A549 (cell line): Measurements from ENCODE around the gene FAM3C. TPM values are rescaled to one million over a fixed set of nuclear protein-coding genes. Genes with fewer than 3 reads are reported as not detected.

Experiments
- ATAC-seq, 2 experiments: fragments of 200-7000 bp in 1 of 2; fragments of >200 bp in 1 of 2; cut with Nextera tagmentation in 1 of 2; cut with Tn5 transposase in 1 of 2; 3 replicates each; pipeline versions ENCODE4 v1.8.0 to v1.9.1; 2018 to 2020; ENCODE audit warnings: mild to moderate bottlenecking in 1 of 2, moderate library complexity in 1 of 2
- CTCF ChIA-PET: fragments of 300-600 bp; sonication (Branson Sonifier 250); formaldehyde crosslinking; extraction: SDS; loops from one replicate; lab custom pipeline; 2021; ENCODE audit warnings: antibody characterized with exemption, inconsistent platforms; lab: Yijun Ruan, JAX
- POLR2A ChIA-PET: fragments of 350-600 bp; formaldehyde crosslinking; extraction: SDS; loops from one replicate; lab custom pipeline; 2021; ENCODE audit warnings: antibody characterized with exemption, inconsistent platforms; lab: Yijun Ruan, JAX
- DNase-seq, 2 experiments: peaks; one replicate each; pipeline versions ENCODE4 v3.0.0 to v3.0.0-alpha.2; 2011 to 2016; ENCODE audit warnings: low read depth in 1 of 2, low spot score in 1 of 2
- FAIRE-seq: peaks from 2 replicates; lab custom pipeline; 2011; peaks lifted over from hg19 to GRCh38; lab: Jason Lieb, UNC
- H3K27ac ChIP-seq, 2 experiments: fragments of >200 bp; sonication (Bioruptor Twin); formaldehyde crosslinking; 3 replicates each; pipeline ENCODE4 v1.5.1; 2016 to 2017
- H3K4me1 ChIP-seq: fragments of >200 bp; sonication (Bioruptor Twin); formaldehyde crosslinking; 3 replicates; pipeline ENCODE4 v1.6.1; 2016
- H3K4me2 ChIP-seq: fragments of >200 bp; sonication (Bioruptor Twin); formaldehyde crosslinking; 3 replicates; pipeline ENCODE4 v1.6.1; 2016
- H3K4me3 ChIP-seq: fragments of >200 bp; sonication (Bioruptor Twin); formaldehyde crosslinking; 3 replicates; pipeline ENCODE4 v1.5.1; 2016
- H3K9me3 ChIP-seq: fragments of >200 bp; sonication (Bioruptor Twin); formaldehyde crosslinking; 3 replicates; pipeline ENCODE4 v1.6.1; 2016
- CBX8 ChIP-seq: fragments of 200-600 bp; sonication (generic); IDR thresholded peaks from 2 replicates; pipeline ENCODE4 v1.6.1; 2016
- CHD4 ChIP-seq: fragments of 200-600 bp; sonication (generic); IDR thresholded peaks from 2 replicates; pipeline ENCODE4 v1.6.1; 2016; ENCODE audit warnings: antibody characterized with exemption, mild to moderate bottlenecking, borderline replicate concordance
- ESRRA ChIP-seq: fragments of 150-350 bp; IDR thresholded peaks from 2 replicates; pipeline ENCODE4 v1.6.1; 2014; ENCODE audit warnings: mild to moderate bottlenecking, low read length, borderline replicate concordance
- HOXA7 ChIP-seq: fragments of 250-450 bp; sonication (Bioruptor Pico); IDR thresholded peaks from 2 replicates; pipeline ENCODE4 v1.5.0; 2020; ENCODE audit warnings: mild to moderate bottlenecking, moderate library complexity
- HOXB5 ChIP-seq: fragments of 250-450 bp; sonication (Bioruptor Pico); IDR thresholded peaks from 2 replicates; pipeline ENCODE4 v1.5.0; 2020; ENCODE audit warnings: mild to moderate bottlenecking, moderate library complexity
- JUN ChIP-seq, 2 experiments: fragments of >200 bp; sonication (Bioruptor Twin); formaldehyde crosslinking; IDR thresholded peaks; 2 replicates in 1 of 2; 3 replicates in 1 of 2; pipeline ENCODE4 v1.6.1; 2016 to 2017
- KDM1A ChIP-seq: fragments of 200-600 bp; sonication (generic); IDR thresholded peaks from 2 replicates; pipeline ENCODE4 v1.6.1; 2016; ENCODE audit warnings: low read depth, mild to moderate bottlenecking
- KDM5A ChIP-seq: fragments of 200-600 bp; sonication (generic); IDR thresholded peaks from 2 replicates; pipeline ENCODE4 v1.6.1; 2016; ENCODE audit warnings: antibody characterized with exemption, mild to moderate bottlenecking
- MAZ ChIP-seq: fragments of 150-350 bp; IDR thresholded peaks from 2 replicates; pipeline ENCODE4 v1.6.1; 2014; ENCODE audit warnings: antibody characterized with exemption, low read depth, low read length, borderline replicate concordance
- TFCP2L1 ChIP-seq: fragments of 250-450 bp; sonication (Bioruptor Pico); IDR thresholded peaks from 2 replicates; pipeline ENCODE4 v1.5.0; 2021; ENCODE audit warnings: mild to moderate bottlenecking
- ZC3H11A ChIP-seq: fragments of 450-650 bp; IDR thresholded peaks from 2 replicates; pipeline ENCODE4 v1.6.1; 2014; ENCODE audit warnings: antibody characterized with exemption, mild to moderate bottlenecking
- ZFP36 ChIP-seq: fragments of 450-650 bp; IDR thresholded peaks from 2 replicates; pipeline ENCODE4 v1.6.1; 2014; ENCODE audit warnings: borderline replicate concordance; ENCODE audit not compliant: partially characterized antibody
- ZSCAN20 ChIP-seq: fragments of 250-450 bp; sonication (Bioruptor Pico); IDR thresholded peaks from 2 replicates; pipeline ENCODE4 v1.8.0; 2022; ENCODE audit warnings: mild to moderate bottlenecking, moderate library complexity
- WGBS: methylation state at CpG from one replicate; pipeline ENCODE4 v1.1.6; 2017; ENCODE audit errors: missing lambda C conversion rate; 5-methylcytosine and 5-hydroxymethylcytosine counted together
- polyA plus RNA-seq, 4 experiments: library from polyadenylated mRNA; depleted of rRNA in 3 of 4; stranded (reverse); fragments of >200 nt; fragmentation: RNase III in 1 of 4; extraction: RNeasy Plus Mini Kit Qiagen cat#74134 plus additional on column Dnase treatment in 1 of 4; gene quantifications; 2 replicates in 3 of 4; 3 replicates in 1 of 4; pipeline ENCODE4 v1.2.3, GENCODE V29; 2011 to 2017
- TF ChIP-seq, protein P1 (sequence below): IDR thresholded peaks from 2 replicates; pipeline ENCODE4 v1.6.1; 2012
- TF ChIP-seq, protein P2 (sequence below): fragments of 250-450 bp; sonication (Bioruptor Pico); IDR thresholded peaks from 2 replicates; pipeline ENCODE4 v1.5.0; 2021; ENCODE audit warnings: mild to moderate bottlenecking, moderate library complexity, borderline replicate concordance
- TF ChIP-seq, protein P3 (sequence below): fragments of >200 bp; sonication (Bioruptor Twin); formaldehyde crosslinking; IDR thresholded peaks from 3 replicates; pipeline ENCODE4 v1.6.1; 2016
- TF ChIP-seq, protein P4 (sequence below): fragments of 250-450 bp; sonication (Bioruptor Pico); IDR thresholded peaks from 2 replicates; pipeline ENCODE4 v1.5.0; 2020; ENCODE audit warnings: low read depth, mild to moderate bottlenecking, moderate library complexity
- TF ChIP-seq, protein P5 (sequence below): fragments of 200-600 bp; sonication (generic); IDR thresholded peaks from 2 replicates; pipeline ENCODE4 v1.6.1; 2016; ENCODE audit warnings: antibody characterized with exemption, mild to moderate bottlenecking, moderate library complexity
- TF ChIP-seq, protein P6 (sequence below): fragments of 150-350 bp; IDR thresholded peaks from 2 replicates; pipeline ENCODE4 v1.6.1; 2014; ENCODE audit warnings: low read depth, mild to moderate bottlenecking, low read length
- TF ChIP-seq, protein P7 (sequence below): IDR thresholded peaks from 2 replicates; pipeline ENCODE4 v1.6.1; 2012
- TF ChIP-seq, protein P8 (sequence below): fragments of >200 bp; sonication (Bioruptor Twin); formaldehyde crosslinking; IDR thresholded peaks from 3 replicates; pipeline ENCODE4 v1.5.1; 2016
- TF ChIP-seq, protein P9 (sequence below): fragments of 450-650 bp; IDR thresholded peaks from 2 replicates; pipeline ENCODE4 v1.6.1; 2014; ENCODE audit warnings: antibody characterized with exemption

FAM3C gene
- polyA plus RNA-seq, 2 of the 4 experiments (the other 2 are of a cell fraction) = 29.4 to 46.4 TPM

DNA sequence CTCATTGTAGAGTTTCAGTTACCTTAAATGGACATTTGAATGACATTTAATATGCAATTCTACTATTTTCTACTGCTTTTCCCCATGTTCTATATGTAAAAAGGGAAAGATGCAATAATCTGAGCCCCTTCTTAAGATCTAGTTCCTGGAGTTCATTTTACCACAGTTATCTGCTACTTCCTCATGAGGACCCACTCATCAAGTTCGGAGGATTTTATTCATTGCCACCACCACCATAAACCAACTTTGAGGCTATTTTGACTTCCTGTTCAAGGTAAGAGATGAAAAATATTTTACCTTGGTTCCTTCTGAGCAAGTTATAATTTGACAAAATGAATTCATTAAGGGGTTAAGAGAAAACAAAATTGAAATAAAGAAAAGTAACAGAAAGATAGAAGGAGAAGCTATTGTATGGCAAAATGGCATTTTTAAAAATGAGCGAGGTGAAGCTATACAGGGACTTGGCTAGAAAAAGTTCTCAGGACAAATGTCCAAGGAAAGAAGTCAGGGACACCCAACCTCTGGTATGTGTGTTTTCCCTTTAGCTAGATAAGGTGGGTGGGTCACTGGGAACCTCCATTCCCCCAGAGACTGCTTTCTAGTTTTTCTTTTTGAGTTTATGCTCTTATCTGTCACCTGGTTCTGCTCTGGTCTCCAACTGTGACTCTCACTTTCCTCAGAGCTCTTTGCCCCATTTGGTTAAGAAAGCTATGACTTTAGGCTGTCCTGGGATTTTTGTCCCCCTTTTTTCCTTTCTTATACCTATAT is 14.9 kb upstream of the FAM3C start:
- Histone ChIP-seq H3K4me1 (no peaks in the 10 kb centered on the region), H3K4me2 (no peak overlapping the region), H3K9me3 (no peaks in the 10 kb centered on the region), H3K27ac (no peak overlapping the region), H3K4me3 (no peak overlapping the region)
- TF ChIP-seq, protein P1, sequence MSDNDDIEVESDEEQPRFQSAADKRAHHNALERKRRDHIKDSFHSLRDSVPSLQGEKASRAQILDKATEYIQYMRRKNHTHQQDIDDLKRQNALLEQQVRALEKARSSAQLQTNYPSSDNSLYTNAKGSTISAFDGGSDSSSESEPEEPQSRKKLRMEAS = no peak
- TF ChIP-seq KDM5A (no peak), ZC3H11A (no peak), ZSCAN20 (CRISPR knock-in tag) (no peak), CHD4 (no peak), TFCP2L1 (CRISPR knock-in tag) (no peak), ESRRA (no peak), HOXA7 (CRISPR knock-in tag) (no peak), MAZ (no peak)
- TF ChIP-seq, protein P2, sequence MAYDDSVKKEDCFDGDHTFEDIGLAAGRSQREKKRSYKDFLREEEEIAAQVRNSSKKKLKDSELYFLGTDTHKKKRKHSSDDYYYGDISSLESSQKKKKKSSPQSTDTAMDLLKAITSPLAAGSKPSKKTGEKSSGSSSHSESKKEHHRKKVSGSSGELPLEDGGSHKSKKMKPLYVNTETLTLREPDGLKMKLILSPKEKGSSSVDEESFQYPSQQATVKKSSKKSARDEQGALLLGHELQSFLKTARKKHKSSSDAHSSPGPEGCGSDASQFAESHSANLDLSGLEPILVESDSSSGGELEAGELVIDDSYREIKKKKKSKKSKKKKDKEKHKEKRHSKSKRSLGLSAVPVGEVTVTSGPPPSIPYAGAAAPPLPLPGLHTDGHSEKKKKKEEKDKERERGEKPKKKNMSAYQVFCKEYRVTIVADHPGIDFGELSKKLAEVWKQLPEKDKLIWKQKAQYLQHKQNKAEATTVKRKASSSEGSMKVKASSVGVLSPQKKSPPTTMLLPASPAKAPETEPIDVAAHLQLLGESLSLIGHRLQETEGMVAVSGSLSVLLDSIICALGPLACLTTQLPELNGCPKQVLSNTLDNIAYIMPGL (CRISPR knock-in tag) = no peak
- TF ChIP-seq, protein P3, sequence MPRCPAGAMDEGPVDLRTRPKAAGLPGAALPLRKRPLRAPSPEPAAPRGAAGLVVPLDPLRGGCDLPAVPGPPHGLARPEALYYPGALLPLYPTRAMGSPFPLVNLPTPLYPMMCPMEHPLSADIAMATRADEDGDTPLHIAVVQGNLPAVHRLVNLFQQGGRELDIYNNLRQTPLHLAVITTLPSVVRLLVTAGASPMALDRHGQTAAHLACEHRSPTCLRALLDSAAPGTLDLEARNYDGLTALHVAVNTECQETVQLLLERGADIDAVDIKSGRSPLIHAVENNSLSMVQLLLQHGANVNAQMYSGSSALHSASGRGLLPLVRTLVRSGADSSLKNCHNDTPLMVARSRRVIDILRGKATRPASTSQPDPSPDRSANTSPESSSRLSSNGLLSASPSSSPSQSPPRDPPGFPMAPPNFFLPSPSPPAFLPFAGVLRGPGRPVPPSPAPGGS = no peak
- TF ChIP-seq, protein P4, sequence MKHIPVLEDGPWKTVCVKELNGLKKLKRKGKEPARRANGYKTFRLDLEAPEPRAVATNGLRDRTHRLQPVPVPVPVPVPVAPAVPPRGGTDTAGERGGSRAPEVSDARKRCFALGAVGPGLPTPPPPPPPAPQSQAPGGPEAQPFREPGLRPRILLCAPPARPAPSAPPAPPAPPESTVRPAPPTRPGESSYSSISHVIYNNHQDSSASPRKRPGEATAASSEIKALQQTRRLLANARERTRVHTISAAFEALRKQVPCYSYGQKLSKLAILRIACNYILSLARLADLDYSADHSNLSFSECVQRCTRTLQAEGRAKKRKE = no peak
- TF ChIP-seq, protein P5, sequence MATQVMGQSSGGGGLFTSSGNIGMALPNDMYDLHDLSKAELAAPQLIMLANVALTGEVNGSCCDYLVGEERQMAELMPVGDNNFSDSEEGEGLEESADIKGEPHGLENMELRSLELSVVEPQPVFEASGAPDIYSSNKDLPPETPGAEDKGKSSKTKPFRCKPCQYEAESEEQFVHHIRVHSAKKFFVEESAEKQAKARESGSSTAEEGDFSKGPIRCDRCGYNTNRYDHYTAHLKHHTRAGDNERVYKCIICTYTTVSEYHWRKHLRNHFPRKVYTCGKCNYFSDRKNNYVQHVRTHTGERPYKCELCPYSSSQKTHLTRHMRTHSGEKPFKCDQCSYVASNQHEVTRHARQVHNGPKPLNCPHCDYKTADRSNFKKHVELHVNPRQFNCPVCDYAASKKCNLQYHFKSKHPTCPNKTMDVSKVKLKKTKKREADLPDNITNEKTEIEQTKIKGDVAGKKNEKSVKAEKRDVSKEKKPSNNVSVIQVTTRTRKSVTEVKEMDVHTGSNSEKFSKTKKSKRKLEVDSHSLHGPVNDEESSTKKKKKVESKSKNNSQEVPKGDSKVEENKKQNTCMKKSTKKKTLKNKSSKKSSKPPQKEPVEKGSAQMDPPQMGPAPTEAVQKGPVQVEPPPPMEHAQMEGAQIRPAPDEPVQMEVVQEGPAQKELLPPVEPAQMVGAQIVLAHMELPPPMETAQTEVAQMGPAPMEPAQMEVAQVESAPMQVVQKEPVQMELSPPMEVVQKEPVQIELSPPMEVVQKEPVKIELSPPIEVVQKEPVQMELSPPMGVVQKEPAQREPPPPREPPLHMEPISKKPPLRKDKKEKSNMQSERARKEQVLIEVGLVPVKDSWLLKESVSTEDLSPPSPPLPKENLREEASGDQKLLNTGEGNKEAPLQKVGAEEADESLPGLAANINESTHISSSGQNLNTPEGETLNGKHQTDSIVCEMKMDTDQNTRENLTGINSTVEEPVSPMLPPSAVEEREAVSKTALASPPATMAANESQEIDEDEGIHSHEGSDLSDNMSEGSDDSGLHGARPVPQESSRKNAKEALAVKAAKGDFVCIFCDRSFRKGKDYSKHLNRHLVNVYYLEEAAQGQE = no peak
- ChIA-PET CTCF (interaction anchor here (0.6 kb wide), 1 partner anchor 44 kb away, joined by 3 read pairs; no protein-coding TSS in a partner anchor), POLR2A (no interaction called here)
- no peak for FAIRE-seq
- no peak for ATAC-seq
- DNase-seq = no peak
- 14% methylated on average over 2 of the region's 2 CpGs for WGBS

DNA sequence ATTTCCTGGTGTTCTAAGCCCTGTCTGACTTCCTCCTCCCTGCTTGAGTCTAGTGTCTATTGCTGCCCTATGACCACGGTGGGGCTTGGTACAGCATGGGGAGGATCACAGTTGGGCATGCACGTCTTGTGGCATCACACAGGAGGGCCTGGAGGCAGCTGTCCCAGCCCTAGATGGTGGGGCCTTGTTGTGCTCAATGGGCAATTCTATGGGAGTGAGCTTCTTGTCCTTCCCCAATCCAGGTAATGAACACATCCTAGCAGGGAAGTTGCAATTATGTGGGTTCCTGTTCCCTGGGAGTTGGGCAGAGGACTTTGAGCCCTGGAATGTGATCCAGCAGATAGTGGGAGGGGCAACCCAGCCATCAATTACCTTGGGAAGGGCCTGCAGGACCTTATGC is 10.8 kb upstream of the FAM3C start:
- H3K27ac ChIP-seq = no peak overlapping the region
- POLR2A ChIA-PET = no interaction called here
- DNase-seq = no peak
- no peak overlapping the region for H3K4me3 ChIP-seq
- CTCF ChIA-PET = interaction anchor here (5.2 kb wide), 1 partner anchor 10 kb away, joined by 31 read pairs; the partner anchor contains the start of gene FAM3C
- WGBS = 15% methylated on average over 2 of the region's 2 CpGs
- H3K4me2 ChIP-seq = no peak overlapping the region
- FAIRE-seq = no peak
- ATAC-seq = no peak
- H3K4me1 ChIP-seq = no peaks in the 10 kb centered on the region
- no peaks in the 10 kb centered on the region for H3K9me3 ChIP-seq
- TF ChIP-seq JUN (IDR thresholded peaks at IDR 0.05) = no peak
- TF ChIP-seq CBX8 = no peak
- TF ChIP-seq, protein P6, sequence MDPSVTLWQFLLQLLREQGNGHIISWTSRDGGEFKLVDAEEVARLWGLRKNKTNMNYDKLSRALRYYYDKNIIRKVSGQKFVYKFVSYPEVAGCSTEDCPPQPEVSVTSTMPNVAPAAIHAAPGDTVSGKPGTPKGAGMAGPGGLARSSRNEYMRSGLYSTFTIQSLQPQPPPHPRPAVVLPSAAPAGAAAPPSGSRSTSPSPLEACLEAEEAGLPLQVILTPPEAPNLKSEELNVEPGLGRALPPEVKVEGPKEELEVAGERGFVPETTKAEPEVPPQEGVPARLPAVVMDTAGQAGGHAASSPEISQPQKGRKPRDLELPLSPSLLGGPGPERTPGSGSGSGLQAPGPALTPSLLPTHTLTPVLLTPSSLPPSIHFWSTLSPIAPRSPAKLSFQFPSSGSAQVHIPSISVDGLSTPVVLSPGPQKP = no peak
- no peak for TF ChIP-seq CHD4
- no peak for TF ChIP-seq KDM1A
- TF ChIP-seq, protein P7, sequence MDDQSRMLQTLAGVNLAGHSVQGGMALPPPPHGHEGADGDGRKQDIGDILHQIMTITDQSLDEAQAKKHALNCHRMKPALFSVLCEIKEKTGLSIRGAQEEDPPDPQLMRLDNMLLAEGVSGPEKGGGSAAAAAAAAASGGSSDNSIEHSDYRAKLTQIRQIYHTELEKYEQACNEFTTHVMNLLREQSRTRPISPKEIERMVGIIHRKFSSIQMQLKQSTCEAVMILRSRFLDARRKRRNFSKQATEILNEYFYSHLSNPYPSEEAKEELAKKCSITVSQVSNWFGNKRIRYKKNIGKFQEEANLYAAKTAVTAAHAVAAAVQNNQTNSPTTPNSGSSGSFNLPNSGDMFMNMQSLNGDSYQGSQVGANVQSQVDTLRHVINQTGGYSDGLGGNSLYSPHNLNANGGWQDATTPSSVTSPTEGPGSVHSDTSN = no peak
- TF ChIP-seq, protein P8, sequence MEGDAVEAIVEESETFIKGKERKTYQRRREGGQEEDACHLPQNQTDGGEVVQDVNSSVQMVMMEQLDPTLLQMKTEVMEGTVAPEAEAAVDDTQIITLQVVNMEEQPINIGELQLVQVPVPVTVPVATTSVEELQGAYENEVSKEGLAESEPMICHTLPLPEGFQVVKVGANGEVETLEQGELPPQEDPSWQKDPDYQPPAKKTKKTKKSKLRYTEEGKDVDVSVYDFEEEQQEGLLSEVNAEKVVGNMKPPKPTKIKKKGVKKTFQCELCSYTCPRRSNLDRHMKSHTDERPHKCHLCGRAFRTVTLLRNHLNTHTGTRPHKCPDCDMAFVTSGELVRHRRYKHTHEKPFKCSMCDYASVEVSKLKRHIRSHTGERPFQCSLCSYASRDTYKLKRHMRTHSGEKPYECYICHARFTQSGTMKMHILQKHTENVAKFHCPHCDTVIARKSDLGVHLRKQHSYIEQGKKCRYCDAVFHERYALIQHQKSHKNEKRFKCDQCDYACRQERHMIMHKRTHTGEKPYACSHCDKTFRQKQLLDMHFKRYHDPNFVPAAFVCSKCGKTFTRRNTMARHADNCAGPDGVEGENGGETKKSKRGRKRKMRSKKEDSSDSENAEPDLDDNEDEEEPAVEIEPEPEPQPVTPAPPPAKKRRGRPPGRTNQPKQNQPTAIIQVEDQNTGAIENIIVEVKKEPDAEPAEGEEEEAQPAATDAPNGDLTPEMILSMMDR = no peak
- TF ChIP-seq ZFP36 = no peak
- TF ChIP-seq, protein P9, sequence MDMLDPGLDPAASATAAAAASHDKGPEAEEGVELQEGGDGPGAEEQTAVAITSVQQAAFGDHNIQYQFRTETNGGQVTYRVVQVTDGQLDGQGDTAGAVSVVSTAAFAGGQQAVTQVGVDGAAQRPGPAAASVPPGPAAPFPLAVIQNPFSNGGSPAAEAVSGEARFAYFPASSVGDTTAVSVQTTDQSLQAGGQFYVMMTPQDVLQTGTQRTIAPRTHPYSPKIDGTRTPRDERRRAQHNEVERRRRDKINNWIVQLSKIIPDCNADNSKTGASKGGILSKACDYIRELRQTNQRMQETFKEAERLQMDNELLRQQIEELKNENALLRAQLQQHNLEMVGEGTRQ = no peak
- no peak for TF ChIP-seq HOXB5 (CRISPR knock-in tag)
